HG03460 (cell line): ENCODE results near the gene SIGLEC15.
"Not testable (repeated sequence)": the region's sequence is repeated elsewhere in the genome, so short reads cannot be mapped to it uniquely, and the experiment has no call there.

Experiments used
- ATAC-seq: cut with Tn5 transposase; IDR thresholded peaks from one replicate; pipeline ENCODE4 v1.9.1; 2021; ENCODE audit not compliant: unreplicated experiment

The SIGLEC15 gene

DNA sequence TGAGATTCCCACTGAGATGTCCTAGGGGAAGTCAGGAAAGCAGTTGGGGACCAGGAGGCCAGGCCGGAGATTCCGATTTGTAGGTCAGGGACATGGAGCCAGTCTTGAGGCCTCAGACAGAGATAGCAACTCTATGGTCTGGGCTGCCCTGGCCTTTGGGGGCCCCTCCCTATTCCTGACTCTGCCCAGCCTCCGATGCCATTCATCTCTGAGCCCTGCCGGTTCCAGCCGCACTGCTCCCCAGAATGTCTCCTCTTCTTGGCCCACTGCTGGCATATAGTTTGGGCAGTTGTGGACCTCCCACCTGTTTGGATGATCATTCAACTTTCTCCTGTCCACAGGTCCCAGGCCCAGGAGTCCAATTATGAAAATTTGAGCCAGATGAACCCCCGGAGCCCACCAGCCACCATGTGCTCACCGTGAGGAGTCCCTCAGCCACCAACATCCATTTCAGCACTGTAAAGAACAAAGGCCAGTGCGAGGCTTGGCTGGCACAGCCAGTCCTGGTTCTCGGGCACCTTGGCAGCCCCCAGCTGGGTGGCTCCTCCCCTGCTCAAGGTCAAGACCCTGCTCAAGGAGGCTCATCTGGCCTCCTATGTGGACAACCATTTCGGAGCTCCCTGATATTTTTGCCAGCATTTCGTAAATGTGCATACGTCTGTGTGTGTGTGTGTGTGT is 16.4 kb downstream of the SIGLEC15 start:
- ATAC-seq: no peak

GRCh38 chr18:45843019-45843418 is 17.5 kb downstream of the SIGLEC15 start:
- ATAC-seq: no peak

DNA sequence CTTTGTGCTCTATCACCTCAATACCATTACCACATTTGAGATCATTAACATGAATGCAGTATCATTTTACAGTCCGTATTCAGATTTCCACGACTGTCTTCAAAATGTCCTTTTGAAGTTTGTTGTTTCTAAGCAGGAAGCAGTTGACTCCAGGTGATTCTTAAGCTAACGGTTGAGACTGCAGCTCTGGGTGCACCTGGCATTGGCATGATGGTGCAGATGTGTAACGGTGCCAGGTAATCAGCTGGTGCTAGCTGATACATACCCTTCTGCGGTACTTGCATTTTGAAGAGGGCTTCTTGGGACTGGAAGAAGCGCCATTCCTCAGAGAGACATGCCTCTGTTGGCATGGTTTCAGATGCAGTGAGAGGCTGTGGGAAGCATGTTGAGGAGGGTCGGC is 19.5 kb downstream of the SIGLEC15 start:
- no peak for ATAC-seq

DNA sequence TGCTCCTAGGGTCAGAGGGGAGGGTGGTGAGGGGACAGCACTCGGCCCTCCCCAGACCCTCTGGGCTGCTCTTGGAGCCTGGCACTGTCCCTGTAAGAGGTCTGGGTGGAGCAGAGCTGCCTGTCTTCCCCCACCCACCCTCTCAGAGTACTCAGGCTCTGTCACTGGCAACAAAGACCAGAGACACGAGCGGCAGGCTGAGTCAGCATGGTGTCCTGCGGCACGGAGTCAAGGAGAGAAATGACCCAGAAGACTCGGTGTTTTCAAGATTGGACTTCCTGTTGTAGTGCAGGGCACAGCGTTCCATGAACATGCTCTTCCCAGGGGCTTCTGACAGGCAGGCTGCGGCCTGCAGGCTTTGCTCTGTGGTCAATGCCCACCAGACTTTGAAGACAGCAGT is 19.9 kb downstream of the SIGLEC15 start:
- no peak for ATAC-seq

DNA sequence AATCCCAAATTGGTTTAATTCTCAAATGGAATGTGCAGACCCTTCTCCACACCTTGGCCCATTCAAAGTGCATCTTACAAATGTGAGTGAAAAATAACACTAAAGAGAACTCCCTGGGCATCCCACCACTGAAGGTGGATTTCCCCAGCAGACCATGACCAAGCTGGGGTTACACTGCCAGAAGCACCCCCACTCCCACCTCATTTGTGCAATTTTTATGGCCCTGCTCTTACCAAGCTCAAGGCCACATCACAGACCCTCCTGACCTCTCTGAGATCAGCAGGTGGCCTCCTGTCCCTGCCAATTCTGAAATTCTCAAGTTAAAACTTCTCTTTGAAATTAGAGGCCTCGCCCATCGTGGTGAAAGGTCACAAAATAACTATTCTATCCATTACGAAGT is 21.6 kb downstream of the SIGLEC15 start:
- ATAC-seq: no peak

- ATAC-seq: not testable (repeated sequence)
These were observed 23.2 kb downstream of the SIGLEC15 start for GRCh38 chr18:45848643-45849042.

- ATAC-seq: no peak
These were observed 24.1 kb downstream of the SIGLEC15 start for GRCh38 chr18:45849529-45849928.

- ATAC-seq: no peak
These were observed 24.5 kb downstream of the SIGLEC15 start for GRCh38 chr18:45850021-45850420.

- no peak for ATAC-seq
These were observed 25.9 kb downstream of the SIGLEC15 start for GRCh38 chr18:45851161-45851925.

DNA sequence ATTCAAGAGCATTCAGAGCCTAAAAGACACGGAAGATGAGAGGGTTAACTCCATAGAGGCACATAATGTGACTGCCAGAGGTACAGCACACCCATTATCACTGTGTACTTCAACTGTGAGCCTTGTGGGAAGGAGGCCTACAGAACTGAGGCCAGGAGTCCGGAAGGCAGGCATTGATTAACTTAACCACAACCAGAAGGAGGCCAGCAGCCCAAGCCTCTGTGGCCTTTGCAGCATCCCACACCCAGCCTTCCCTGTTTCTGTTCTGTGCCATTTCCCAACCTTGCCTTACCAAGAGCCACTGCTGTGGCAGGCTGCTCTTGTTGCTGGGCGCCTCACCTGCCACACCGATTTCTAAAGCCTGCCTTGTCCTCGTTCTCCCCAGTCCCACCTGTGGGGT is 27.2 kb downstream of the SIGLEC15 start:
- ATAC-seq: no peak

- no peak for ATAC-seq
These were observed 28.6 kb downstream of the SIGLEC15 start for GRCh38 chr18:45854036-45854586.

GRCh38 chr18:45856531-45856930 is 31.1 kb downstream of the SIGLEC15 start:
- no peak for ATAC-seq

GRCh38 chr18:45859334-45859733 is 33.9 kb downstream of the SIGLEC15 start:
- ATAC-seq: no peak

GRCh38 chr18:45860492-45860891 is 35.0 kb downstream of the SIGLEC15 start:
- no peak for ATAC-seq

- no peak for ATAC-seq
These were observed 35.5 kb downstream of the SIGLEC15 start for GRCh38 chr18:45860971-45861370.

- no peak for ATAC-seq
These were observed 36.5 kb downstream of the SIGLEC15 start for GRCh38 chr18:45861926-45862325.

DNA sequence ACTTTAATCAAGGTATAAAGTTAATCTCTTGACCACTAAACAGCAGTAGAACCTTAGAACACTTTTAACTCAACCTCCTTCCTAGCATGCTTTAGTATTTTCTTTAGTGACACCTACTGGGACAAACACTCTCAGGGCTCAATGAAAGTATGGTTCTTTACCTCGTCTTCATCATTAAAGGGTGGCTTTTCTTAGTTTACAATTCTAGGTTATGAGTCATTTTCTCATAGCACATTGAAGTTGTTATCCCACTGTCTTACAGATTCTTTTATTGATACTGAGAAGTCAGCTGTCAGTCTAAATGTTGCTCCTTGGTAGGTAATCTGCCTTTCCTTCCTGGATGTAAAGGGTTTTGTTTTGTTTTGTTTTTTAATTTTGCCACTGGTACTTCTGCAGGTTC is 38.0 kb downstream of the SIGLEC15 start:
- ATAC-seq: no peak

- ATAC-seq: no peak
These were observed 38.6 kb downstream of the SIGLEC15 start for GRCh38 chr18:45864081-45864480.

DNA sequence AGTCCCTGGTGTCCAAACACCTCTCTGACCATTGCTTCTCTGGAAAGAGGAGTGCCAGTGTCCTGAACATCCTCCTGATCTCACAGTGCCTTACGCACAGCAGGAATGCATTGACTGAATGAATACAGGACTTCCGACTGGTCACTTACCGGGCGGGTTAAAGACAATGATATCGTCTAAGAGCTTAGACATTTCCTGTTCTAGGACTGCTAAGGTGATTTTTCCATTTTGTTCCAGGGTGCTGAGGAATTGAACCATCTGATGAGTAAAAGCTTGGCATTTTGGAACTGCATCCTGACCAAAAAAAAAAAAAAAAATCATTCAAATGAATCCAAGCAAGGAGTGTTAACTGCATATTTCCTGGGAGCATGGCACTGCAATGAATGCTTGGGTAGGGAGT is 40.0 kb downstream of the SIGLEC15 start:
- no peak for ATAC-seq

DNA sequence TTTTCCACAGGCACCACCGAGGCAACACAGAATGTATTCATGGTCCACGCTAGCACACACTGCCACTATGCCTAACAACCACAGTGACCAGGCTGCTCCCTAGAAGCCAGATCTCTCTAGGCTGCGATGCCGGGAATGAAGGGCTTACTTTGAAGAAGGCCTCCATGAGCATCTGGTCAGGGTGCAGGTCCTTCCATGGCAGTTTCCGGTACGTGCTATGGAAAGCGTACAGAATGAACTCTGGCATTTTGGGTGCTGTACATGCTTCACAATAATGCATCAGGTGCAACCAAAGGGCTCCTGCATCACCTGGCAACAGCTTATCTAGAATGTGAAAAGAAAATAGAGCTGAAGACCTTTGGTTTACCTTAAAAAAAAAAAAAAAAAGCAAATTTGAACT is 44.9 kb downstream of the SIGLEC15 start:
- ATAC-seq: no peak

DNA sequence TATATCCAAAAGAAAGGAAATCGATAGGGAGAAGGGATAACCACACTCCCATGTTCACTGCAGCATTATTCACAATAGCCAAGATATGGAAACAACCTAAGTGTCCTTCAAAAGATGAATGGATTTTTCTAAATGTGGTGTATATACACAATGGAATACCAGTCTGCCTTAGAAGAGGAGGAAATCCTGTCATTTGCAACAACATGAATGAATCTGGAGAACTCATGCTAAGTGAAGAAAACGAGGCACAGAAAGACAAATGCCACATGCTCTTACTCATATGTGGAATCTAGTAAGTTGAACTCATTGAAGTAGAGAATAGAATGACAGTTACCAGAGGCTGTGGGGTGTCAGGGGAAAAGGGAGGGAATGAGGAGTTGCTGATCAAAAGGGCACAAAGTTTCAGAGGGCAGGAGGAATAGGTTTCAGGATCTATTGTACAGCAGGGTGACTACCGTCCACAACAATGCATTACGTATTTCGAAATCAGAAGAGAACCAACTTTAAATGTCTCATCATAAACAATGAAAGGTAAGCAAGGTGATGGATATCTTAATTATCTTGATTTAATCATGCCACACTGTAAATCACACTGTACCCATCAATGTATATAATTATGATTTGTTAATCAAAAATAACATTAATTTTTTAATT is 46.1 kb downstream of the SIGLEC15 start:
- ATAC-seq: no peak
